ENCODE measurements around the gene NOP9.
A peak's percentile ranks its signal among the peaks of the same experiment; 100 is the strongest.

NOP9 gene

DNA sequence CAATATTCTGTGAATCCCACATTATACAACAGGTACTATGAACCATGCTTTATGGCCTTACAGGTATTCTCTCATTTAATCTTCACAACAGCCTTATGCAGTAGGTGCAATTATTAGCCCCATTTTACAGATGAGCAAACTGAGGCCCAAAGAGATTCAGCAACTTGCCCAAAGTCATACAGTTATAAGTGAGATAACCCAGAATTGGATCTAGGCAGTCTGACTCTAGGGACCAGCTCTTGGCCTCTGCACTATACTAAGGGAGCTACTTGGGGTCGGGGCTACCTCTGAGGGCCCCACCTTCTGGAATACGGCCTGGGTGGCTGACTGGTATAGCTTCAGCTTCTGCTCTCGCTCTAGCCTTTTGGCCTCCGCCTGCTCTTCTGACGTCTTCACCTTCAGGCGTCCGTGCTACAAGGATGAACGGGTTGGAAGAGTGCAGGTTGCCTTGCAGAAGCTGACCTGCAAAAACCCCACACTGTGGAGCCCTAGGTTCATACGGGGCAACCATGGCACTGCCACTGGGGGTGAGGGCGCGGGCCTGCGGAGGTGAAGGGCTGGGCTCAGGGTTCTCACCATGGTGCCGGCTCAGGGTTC is 29.0 kb upstream of the NOP9 start:
- TF ChIP-seq PAX5 (IDR thresholded peaks at IDR 0.05; ENCODE audit: insufficient read depth, low read length, severe bottlenecking) (no peak), SPI1 (IDR thresholded peaks at IDR 0.05; ENCODE audit: low read depth, low read length) (no peak), POU2F2 (IDR thresholded peaks at IDR 0.05; ENCODE audit: low read depth, low read length) (no peak), TAF1 (IDR thresholded peaks at IDR 0.05; ENCODE audit: low read depth, low read length) (no peak), POLR2AphosphoS5 (IDR thresholded peaks at IDR 0.05; ENCODE audit: low read depth, low read length) (no peak), POLR2A (IDR thresholded peaks at IDR 0.05; ENCODE audit: low read depth, low read length) (no peak)
- no peak for FAIRE-seq
- no peak for DNase-seq (ENCODE audit: insufficient read length, low spot score)

- FAIRE-seq (peak; percentile 95), DNase-seq (ENCODE audit: insufficient read length, low spot score) (peak; percentile 97)
- peak; percentile 79; the same call in 1 of the 2 replicates for TF ChIP-seq POLR2A (IDR thresholded peaks at IDR 0.05; ENCODE audit: low read depth, low read length)
- TF ChIP-seq PAX5 (IDR thresholded peaks at IDR 0.05; ENCODE audit: insufficient read depth, low read length, severe bottlenecking): peak; percentile 33
- no peak for TF ChIP-seq POLR2AphosphoS5 (IDR thresholded peaks at IDR 0.05; ENCODE audit: low read depth, low read length)
- 0 out of 2 replicates have a peak, but pooled peaks have one; percentile 22 for TF ChIP-seq POU2F2 (IDR thresholded peaks at IDR 0.05; ENCODE audit: low read depth, low read length)
- no peak; the same call in 1 of the 2 replicates for TF ChIP-seq TAF1 (IDR thresholded peaks at IDR 0.05; ENCODE audit: low read depth, low read length)
- no peak for TF ChIP-seq SPI1 (IDR thresholded peaks at IDR 0.05; ENCODE audit: low read depth, low read length)
These were observed 28.4 kb upstream of the NOP9 start, which contains the start of gene RABGGTA for GRCh38 chr14:24271134-24271833. TSS of gene RABGGTA (minus strand) at chr14:24271597. CDS start at chr14:24271115, 482 bp downstream.

DNA sequence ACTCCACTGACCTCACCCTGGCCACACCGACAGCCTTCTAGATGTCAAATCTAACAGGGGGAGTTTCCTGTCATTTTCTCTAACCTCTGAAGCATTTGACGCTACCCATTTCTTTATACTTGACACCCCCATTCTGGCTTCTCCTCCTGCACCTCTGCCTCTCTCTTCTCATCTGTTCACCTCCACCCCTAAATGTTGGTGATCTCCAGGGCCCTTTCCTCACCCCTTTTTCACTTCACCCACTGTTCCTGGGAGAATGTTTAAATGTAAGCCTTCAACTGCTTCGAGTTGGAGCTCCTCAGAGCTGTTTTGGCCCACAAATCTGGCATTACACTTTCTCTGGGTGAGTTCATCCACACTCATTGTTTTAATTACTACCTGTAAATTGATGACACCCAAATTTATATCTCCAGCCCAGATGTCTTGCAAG is 27.8 kb upstream of the NOP9 start:
- TF ChIP-seq POLR2A (IDR thresholded peaks at IDR 0.05; ENCODE audit: low read depth, low read length): no peak
- no peak for TF ChIP-seq POU2F2 (IDR thresholded peaks at IDR 0.05; ENCODE audit: low read depth, low read length)
- no peak for TF ChIP-seq POLR2AphosphoS5 (IDR thresholded peaks at IDR 0.05; ENCODE audit: low read depth, low read length)
- TF ChIP-seq SPI1 (IDR thresholded peaks at IDR 0.05; ENCODE audit: low read depth, low read length): no peak
- no peak for TF ChIP-seq PAX5 (IDR thresholded peaks at IDR 0.05; ENCODE audit: insufficient read depth, low read length, severe bottlenecking)
- TF ChIP-seq TAF1 (IDR thresholded peaks at IDR 0.05; ENCODE audit: low read depth, low read length): no peak
- no peak for DNase-seq (ENCODE audit: insufficient read length, low spot score)
- no peak for FAIRE-seq

DNA sequence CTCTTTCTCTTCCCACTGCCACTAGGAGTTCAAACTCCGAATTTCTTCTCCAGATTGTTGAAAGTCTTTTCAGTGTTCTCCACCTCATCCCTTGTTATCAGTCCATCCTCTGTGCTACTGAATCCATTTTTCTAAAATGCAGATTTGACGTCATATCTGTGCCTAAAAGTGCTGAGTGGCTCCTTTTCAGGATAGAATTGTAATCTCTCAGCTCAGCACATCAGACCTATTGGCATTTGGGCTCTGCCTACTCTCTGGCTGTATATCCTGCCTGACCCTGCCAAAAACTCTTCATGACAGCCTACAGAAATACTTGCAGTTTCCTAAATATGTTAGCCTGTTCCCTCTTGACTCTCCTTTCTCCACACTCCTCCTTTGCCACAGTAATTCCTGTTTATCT is 27.2 kb upstream of the NOP9 start:
- DNase-seq (ENCODE audit: insufficient read length, low spot score): no peak
- no peak for FAIRE-seq
- no peak for TF ChIP-seq POLR2AphosphoS5 (IDR thresholded peaks at IDR 0.05; ENCODE audit: low read depth, low read length)

- TF ChIP-seq POLR2AphosphoS5 (IDR thresholded peaks at IDR 0.05; ENCODE audit: low read depth, low read length): no peak
- no peak for TF ChIP-seq SPI1 (IDR thresholded peaks at IDR 0.05; ENCODE audit: low read depth, low read length)
- TF ChIP-seq POU2F2 (IDR thresholded peaks at IDR 0.05; ENCODE audit: low read depth, low read length): no peak
- TF ChIP-seq POLR2A (IDR thresholded peaks at IDR 0.05; ENCODE audit: low read depth, low read length): no peak
- TF ChIP-seq PAX5 (IDR thresholded peaks at IDR 0.05; ENCODE audit: insufficient read depth, low read length, severe bottlenecking): no peak
- TF ChIP-seq TAF1 (IDR thresholded peaks at IDR 0.05; ENCODE audit: low read depth, low read length): no peak
- FAIRE-seq (no peak), DNase-seq (ENCODE audit: insufficient read length, low spot score) (no peak)
These were observed 26.1 kb upstream of the NOP9 start for GRCh38 chr14:24273422-24273998.

GRCh38 chr14:24274101-24274543 is 25.5 kb upstream of the NOP9 start:
- peak; percentile 55 for DNase-seq (ENCODE audit: insufficient read length, low spot score)
- peak; percentile 87 for FAIRE-seq

GRCh38 chr14:24277071-24277470 is 22.6 kb upstream of the NOP9 start:
- FAIRE-seq: no peak
- DNase-seq (ENCODE audit: insufficient read length, low spot score): no peak
- no peak for TF ChIP-seq POLR2AphosphoS5 (IDR thresholded peaks at IDR 0.05; ENCODE audit: low read depth, low read length)
- TF ChIP-seq PAX5 (IDR thresholded peaks at IDR 0.05; ENCODE audit: insufficient read depth, low read length, severe bottlenecking): no peak
- no peak for TF ChIP-seq POLR2A (IDR thresholded peaks at IDR 0.05; ENCODE audit: low read depth, low read length)
- no peak for TF ChIP-seq SPI1 (IDR thresholded peaks at IDR 0.05; ENCODE audit: low read depth, low read length)
- no peak for TF ChIP-seq POU2F2 (IDR thresholded peaks at IDR 0.05; ENCODE audit: low read depth, low read length)
- no peak for TF ChIP-seq TAF1 (IDR thresholded peaks at IDR 0.05; ENCODE audit: low read depth, low read length)

More at GRCh38 chr14:24274101-24274543, 25.5 kb upstream of the NOP9 start:
- TF ChIP-seq PAX5 (IDR thresholded peaks at IDR 0.05; ENCODE audit: insufficient read depth, low read length, severe bottlenecking) (no peak), POLR2AphosphoS5 (IDR thresholded peaks at IDR 0.05; ENCODE audit: low read depth, low read length) (no peak), POU2F2 (IDR thresholded peaks at IDR 0.05; ENCODE audit: low read depth, low read length) (peak; percentile 44; the same call in 1 of the 2 replicates), POLR2A (IDR thresholded peaks at IDR 0.05; ENCODE audit: low read depth, low read length) (no peak), TAF1 (IDR thresholded peaks at IDR 0.05; ENCODE audit: low read depth, low read length) (no peak), SPI1 (IDR thresholded peaks at IDR 0.05; ENCODE audit: low read depth, low read length) (peak; percentile 100)

DNA sequence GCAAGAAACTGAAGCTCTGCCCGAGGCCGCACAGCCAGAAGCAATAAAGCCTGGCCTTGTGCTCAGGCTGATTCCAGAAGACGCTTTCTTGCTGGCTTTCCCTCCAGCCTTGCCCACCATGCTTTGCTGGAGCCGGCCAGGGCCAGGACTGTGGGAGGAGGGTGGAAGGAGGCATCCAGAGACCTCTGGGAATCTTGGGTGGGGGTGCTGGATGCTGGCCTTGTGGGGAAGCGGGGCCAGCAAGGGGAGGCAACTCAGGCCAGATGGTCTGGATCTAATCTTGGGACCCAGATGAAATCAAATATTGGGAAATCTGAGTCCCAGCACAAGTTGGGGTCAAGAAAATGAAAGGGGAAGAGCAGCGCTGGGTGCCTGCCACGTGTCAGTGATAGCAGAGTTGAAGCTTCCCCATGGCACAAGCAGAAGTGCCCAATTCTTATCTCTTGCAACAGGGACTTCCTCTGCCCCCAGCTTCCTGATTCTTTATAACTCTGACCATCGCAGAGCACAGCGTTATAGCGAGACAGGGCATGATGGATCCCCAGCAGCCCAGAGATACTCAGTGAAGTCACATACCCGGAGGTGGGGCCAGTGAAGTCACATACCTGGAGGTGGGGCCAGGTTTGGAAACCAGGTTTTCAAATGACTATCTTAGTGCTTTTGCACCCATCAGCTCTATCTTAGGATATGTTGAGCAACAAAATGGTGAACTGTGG is 21.9 kb upstream of the NOP9 start:
- DNase-seq (ENCODE audit: insufficient read length, low spot score): no peak
- no peak for TF ChIP-seq POLR2A (IDR thresholded peaks at IDR 0.05; ENCODE audit: low read depth, low read length)
- TF ChIP-seq POU2F2 (IDR thresholded peaks at IDR 0.05; ENCODE audit: low read depth, low read length): no peak
- TF ChIP-seq SPI1 (IDR thresholded peaks at IDR 0.05; ENCODE audit: low read depth, low read length): no peak
- TF ChIP-seq TAF1 (IDR thresholded peaks at IDR 0.05; ENCODE audit: low read depth, low read length): no peak
- TF ChIP-seq PAX5 (IDR thresholded peaks at IDR 0.05; ENCODE audit: insufficient read depth, low read length, severe bottlenecking): no peak
- no peak for FAIRE-seq

- FAIRE-seq (no peak), DNase-seq (ENCODE audit: insufficient read length, low spot score) (no peak)
- no peak for TF ChIP-seq TAF1 (IDR thresholded peaks at IDR 0.05; ENCODE audit: low read depth, low read length)
- TF ChIP-seq PAX5 (IDR thresholded peaks at IDR 0.05; ENCODE audit: insufficient read depth, low read length, severe bottlenecking): no peak
- TF ChIP-seq POU2F2 (IDR thresholded peaks at IDR 0.05; ENCODE audit: low read depth, low read length): no peak
- TF ChIP-seq SPI1 (IDR thresholded peaks at IDR 0.05; ENCODE audit: low read depth, low read length): no peak
- TF ChIP-seq POLR2A (IDR thresholded peaks at IDR 0.05; ENCODE audit: low read depth, low read length): no peak
- no peak for TF ChIP-seq POLR2AphosphoS5 (IDR thresholded peaks at IDR 0.05; ENCODE audit: low read depth, low read length)
These were observed 21.2 kb upstream of the NOP9 start for GRCh38 chr14:24278424-24278823.

Data from GM12891 (cell line).